C4-2B (cell line): ENCODE results near the gene WHRN.

Source experiments
- H3K27ac ChIP-seq: fragments of 450-650 bp; 2 replicates; pipeline ENCODE4 v1.5.1; 2017
- ZFX ChIP-seq: fragments of 450-650 bp; IDR thresholded peaks from 2 replicates; pipeline ENCODE4 v1.6.1; 2017
- TF ChIP-seq, protein P1 (sequence below): fragments of 450-650 bp; conservative IDR thresholded peaks from 2 replicates; pipeline ENCODE4 v1.5.1; 2017; ENCODE audit warnings: mild to moderate bottlenecking

The WHRN gene

DNA sequence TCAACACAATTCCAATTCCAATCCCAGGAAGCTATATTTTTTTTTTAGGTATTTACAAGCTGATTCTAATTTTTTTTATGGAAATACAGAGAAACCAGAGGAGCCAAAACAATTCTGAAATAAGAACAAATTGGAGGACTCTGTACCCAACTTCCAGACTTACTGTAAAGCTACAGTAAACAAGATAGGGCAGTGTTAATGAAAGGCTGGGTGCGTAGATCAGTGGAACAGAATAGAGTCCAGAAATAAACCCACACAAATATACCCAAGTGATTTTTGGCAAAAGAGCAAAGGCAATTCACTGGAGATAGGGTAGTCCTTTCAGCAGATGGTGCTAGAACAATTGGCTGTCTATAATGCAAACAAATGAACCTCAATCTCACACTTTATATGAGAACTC lies 50.6 kb downstream of the WHRN start:
- TF ChIP-seq, protein P1, sequence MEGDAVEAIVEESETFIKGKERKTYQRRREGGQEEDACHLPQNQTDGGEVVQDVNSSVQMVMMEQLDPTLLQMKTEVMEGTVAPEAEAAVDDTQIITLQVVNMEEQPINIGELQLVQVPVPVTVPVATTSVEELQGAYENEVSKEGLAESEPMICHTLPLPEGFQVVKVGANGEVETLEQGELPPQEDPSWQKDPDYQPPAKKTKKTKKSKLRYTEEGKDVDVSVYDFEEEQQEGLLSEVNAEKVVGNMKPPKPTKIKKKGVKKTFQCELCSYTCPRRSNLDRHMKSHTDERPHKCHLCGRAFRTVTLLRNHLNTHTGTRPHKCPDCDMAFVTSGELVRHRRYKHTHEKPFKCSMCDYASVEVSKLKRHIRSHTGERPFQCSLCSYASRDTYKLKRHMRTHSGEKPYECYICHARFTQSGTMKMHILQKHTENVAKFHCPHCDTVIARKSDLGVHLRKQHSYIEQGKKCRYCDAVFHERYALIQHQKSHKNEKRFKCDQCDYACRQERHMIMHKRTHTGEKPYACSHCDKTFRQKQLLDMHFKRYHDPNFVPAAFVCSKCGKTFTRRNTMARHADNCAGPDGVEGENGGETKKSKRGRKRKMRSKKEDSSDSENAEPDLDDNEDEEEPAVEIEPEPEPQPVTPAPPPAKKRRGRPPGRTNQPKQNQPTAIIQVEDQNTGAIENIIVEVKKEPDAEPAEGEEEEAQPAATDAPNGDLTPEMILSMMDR: no peak
- TF ChIP-seq ZFX: no peak

DNA sequence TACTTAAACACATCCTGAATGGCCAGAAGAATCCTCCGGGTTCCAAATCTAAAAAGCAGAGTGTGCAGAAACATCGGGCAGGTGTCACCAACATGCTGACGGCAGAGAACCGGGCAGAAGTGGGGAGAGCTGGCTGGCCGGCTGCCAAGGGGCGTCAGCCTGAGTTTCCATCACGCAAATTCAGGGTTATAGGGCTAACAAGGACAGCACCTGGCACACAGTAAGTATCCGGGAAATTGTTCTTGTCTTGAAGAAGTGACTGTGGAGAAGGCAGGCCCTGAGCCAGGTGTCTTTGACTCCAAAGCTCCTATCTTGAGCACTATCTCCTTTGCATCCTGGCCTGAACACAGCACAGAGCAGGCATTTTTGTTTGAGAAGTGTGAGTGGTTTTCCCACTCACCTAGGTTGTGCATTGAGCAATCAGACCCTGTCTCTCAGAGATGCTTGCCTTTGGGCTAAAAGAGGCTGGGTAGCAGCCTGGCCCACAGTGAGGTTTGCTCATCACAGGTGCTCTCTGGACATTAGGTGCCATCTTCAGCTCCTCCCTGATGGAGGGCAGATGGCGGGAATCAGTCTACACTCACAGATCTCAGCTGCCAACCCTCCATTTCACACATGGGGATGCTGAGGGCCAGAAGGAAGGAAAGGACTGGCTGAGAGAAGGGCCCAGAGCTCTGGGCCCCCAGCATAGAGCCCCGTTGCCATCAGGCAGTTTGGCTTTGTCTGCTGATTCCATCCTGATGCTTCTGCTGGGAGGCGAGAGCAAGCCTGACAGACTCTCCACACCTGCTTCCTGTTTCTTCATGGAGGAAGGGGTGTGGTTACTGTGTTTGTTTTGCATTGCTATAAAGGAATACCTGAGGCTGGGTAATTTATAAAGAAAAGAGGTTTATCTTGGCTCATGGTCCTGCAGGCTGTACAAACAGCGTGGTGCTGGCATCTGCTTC lies 52.8 kb downstream of the WHRN start:
- no peak for TF ChIP-seq ZFX
- TF ChIP-seq, protein P1: no peak
- H3K27ac ChIP-seq: no peak overlapping the region

More for the DNA sequence above, 50.6 kb downstream of the WHRN start:
- H3K27ac ChIP-seq: no peak overlapping the region

DNA sequence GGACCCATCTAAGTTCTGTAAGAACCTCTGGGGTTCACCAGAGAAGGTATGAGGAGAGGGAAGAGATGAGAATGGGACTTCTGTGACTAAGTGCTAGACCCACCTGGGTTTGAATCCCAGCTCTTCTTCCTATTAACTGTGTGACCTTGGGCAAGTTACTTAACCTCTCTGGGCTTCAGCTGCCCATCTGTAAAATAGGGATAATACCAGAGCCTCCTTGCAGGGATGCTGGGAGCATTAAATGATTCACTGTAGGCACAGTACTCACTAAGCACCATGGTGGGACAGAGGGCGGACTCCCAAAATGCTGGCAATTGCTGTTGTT lies 53.6 kb downstream of the WHRN start:
- H3K27ac ChIP-seq: no peak overlapping the region
- TF ChIP-seq, protein P1: no peak
- no peak for TF ChIP-seq ZFX

DNA sequence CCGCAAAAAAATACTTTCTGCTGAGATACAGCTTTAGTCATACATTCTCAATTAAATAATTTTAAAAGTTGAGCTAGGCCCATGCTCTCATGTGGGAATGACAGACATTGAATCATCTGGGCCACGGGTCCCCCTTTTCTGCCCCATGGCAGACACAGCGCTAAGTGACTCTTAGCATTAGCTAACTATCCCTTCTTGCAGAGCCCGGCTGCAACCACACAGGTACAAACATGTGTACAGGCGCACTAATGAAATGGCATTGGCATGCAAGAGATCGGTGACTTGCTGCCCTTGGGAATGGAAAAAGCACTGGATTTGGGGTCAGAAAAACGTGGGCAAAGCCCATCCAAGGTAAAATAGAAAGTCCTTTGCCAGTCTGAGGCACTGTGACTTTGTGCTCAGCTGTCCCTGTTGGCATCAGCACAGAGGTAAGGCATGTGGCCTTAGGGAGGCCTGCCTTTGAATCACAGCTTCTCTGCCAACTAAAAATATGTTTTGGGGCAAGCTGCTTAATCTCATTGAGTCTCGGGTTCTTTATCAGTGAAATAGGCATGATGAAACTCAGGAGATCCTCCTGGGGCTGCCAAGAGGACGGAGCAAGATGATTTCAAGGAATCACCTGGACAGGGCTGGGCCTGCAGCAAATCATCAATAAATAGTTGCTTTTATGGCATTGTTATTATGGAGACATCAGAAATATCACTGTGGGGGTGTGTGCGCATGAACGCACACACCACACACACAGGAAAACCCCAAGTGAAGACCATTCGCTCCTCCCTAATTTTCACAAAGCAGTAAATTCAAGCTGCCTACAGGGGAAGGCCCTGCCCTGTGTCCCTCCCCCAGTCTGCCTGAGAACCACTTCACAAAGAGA lies 54.2 kb downstream of the WHRN start:
- TF ChIP-seq, protein P1: no peak
- H3K27ac ChIP-seq: no peak overlapping the region

DNA sequence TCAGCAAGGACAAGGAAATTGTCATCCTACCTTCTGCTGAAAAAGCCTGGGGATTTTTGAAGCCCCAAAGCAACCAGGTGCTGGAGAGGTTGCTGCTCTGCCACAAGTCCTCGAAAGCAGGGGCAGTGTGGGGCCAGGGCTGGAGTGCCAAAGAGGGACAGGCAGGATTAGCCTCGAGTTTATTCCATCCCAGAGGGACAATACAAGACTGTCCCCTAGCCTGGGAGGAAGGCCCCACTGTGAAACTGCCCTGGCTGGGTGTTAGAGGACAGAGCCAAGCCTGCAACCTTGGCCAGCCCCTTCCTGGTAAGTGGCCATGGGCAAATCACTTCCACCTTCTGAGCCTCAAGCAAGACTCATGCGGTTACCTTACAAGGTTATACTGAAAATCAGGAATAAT lies 55.1 kb downstream of the WHRN start:
- H3K27ac ChIP-seq: no peak overlapping the region
- TF ChIP-seq, protein P1: no peak
- TF ChIP-seq ZFX: no peak

DNA sequence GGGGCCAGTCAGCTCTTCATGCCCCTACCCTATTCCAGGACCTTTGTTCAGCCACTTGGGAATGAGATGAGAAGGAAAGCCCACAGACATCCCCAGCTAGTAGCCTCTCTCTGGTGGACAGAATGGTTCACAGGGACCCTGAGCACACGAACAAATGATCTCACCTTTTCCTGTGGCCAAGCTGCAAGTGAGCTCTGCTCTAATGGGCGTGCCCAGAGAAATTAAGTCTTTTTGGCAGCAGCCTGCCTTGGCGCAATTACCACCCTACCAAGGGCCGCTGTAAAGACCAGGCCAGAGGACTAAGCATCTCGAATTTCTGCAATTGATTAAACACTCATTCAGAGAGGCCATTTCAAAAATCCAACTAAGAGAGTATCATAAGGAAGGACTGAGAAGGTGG lies 56.0 kb downstream of the WHRN start:
- TF ChIP-seq, protein P1: no peak
- no peak for TF ChIP-seq ZFX
- no peak overlapping the region for H3K27ac ChIP-seq

DNA sequence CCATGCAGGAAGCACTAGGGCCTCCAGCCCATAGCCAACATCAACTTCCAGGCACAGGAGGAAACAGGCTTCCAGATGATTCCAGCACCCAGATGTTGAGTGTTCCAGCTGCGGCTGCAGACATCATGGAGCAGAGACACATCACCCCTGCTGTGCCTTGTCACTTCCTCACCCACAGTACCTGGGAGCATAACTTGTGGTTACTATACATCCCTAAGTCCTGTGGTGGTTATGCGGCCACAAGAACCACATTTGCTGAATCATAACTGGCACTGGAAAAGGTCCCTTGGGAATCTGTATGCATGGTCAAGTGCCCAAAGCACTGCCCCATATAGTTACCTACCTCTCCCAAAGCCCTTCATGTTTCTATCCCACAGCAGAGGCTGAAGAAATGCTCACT lies 56.6 kb downstream of the WHRN start:
- H3K27ac ChIP-seq: no peak overlapping the region
- no peak for TF ChIP-seq ZFX
- TF ChIP-seq, protein P1: no peak
